Transverse colon (tissue), 4 donors: Measurements from ENCODE around the gene CNOT10.

Source experiments
- EP300 ChIP-seq: sonication (generic); formaldehyde crosslinking; IDR thresholded peaks from one replicate; pipeline ENCODE4 v1.6.1; 2017; ENCODE audit warnings: antibody characterized with exemption, low read depth
- POLR2A ChIP-seq: fragments of 450-650 bp; IDR thresholded peaks from one replicate; pipeline ENCODE4 v1.6.1; 2016; ENCODE audit warnings: antibody characterized with exemption, mild to moderate bottlenecking, moderate library complexity
- POLR2AphosphoS5 ChIP-seq, 3 donors: sonication (generic); formaldehyde crosslinking; IDR thresholded peaks; one replicate each; pipeline ENCODE4 v1.6.1; 2016; ENCODE audit warnings: antibody characterized with exemption in 3 of 3
- TF ChIP-seq, protein P1 (sequence below), 5 experiments: fragments of 200-600 bp in 3 of 5; fragments of 450-650 bp in 2 of 5; sonication (generic) in 3 of 5; IDR thresholded peaks; 1 replicate in 2 of 5; 2 replicates in 3 of 5; pipeline ENCODE4 v1.5.1; 2016 to 2017; ENCODE audit warnings: antibody characterized with exemption in 5 of 5, inconsistent platforms in 3 of 5, mild to moderate bottlenecking in 2 of 5, moderate library complexity in 1 of 5

GRCh38 chr3:32643816-32644215 lies 41.2 kb upstream of the CNOT10 start:
- TF ChIP-seq, protein P1, sequence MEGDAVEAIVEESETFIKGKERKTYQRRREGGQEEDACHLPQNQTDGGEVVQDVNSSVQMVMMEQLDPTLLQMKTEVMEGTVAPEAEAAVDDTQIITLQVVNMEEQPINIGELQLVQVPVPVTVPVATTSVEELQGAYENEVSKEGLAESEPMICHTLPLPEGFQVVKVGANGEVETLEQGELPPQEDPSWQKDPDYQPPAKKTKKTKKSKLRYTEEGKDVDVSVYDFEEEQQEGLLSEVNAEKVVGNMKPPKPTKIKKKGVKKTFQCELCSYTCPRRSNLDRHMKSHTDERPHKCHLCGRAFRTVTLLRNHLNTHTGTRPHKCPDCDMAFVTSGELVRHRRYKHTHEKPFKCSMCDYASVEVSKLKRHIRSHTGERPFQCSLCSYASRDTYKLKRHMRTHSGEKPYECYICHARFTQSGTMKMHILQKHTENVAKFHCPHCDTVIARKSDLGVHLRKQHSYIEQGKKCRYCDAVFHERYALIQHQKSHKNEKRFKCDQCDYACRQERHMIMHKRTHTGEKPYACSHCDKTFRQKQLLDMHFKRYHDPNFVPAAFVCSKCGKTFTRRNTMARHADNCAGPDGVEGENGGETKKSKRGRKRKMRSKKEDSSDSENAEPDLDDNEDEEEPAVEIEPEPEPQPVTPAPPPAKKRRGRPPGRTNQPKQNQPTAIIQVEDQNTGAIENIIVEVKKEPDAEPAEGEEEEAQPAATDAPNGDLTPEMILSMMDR (IDR thresholded peaks at IDR 0.05): no peak
- no peak for TF ChIP-seq POLR2A
- no peak for TF ChIP-seq EP300
- no peak for TF ChIP-seq POLR2AphosphoS5 (IDR thresholded peaks at IDR 0.05)
